Esophagus (tissue), 2 donors: Measurements from ENCODE around the gene BMPR1B. TPM values are rescaled to one million over a fixed set of nuclear protein-coding genes. Genes with fewer than 3 reads are reported as not detected.

Experiments used
- H3K27ac ChIP-seq, 2 donors: one replicate each; pipeline ENCODE4 v1.5.1; 2013; ENCODE audit warnings: low read depth in 2 of 2, mild to moderate bottlenecking in 2 of 2, inconsistent platforms in 1 of 2, low read length in 1 of 2, moderate library complexity in 1 of 2
- H3K27me3 ChIP-seq, 2 donors: one replicate each; pipeline ENCODE4 v1.6.1; 2013; ENCODE audit warnings: low read length in 2 of 2, control low read depth in 1 of 2, mild to moderate bottlenecking in 1 of 2; ENCODE audit not compliant: insufficient read depth in 2 of 2, control insufficient read depth in 1 of 2
- H3K36me3 ChIP-seq, 2 donors: one replicate each; pipeline ENCODE4 v1.6.1; 2013; ENCODE audit warnings: low read length in 1 of 2; ENCODE audit not compliant: control insufficient read depth in 2 of 2, insufficient read depth in 2 of 2
- H3K4me1 ChIP-seq, 2 donors: one replicate each; pipeline ENCODE4 v1.6.1; 2013; ENCODE audit warnings: low read length in 1 of 2; ENCODE audit not compliant: control insufficient read depth in 2 of 2, insufficient read depth in 2 of 2
- H3K4me3 ChIP-seq, 2 donors: one replicate each; pipeline ENCODE4 v1.5.1; 2013; ENCODE audit warnings: low read length in 2 of 2, mild to moderate bottlenecking in 2 of 2, low read depth in 1 of 2, moderate library complexity in 1 of 2
- H3K9me3 ChIP-seq, 2 donors: one replicate each; pipeline ENCODE4 v1.6.1; 2013; ENCODE audit warnings: mild to moderate bottlenecking in 2 of 2, low read depth in 1 of 2, low read length in 1 of 2, moderate library complexity in 1 of 2; ENCODE audit not compliant: control insufficient read depth in 2 of 2, insufficient read depth in 1 of 2
- WGBS, 2 donors: extraction: QIAGEN DNeasy Blood & Tissue Kit; methylation state at CpG; one replicate each; pipeline ENCODE4 v1.1.7; 2013; 5-methylcytosine and 5-hydroxymethylcytosine counted together
- polyA plus RNA-seq, 2 donors: library from polyadenylated mRNA; stranded (reverse); fragments of 200-250 nt; gene quantifications; one replicate each; pipeline ENCODE4 v1.2.3, GENCODE V29; 2013
- donor health status: healthy with polysubstance abuse.
- donor health status: Bipolar disorder and iron deficiency.

BMPR1B gene
- polyA plus RNA-seq, 2 donors, result 0.18 to 0.22 TPM

GRCh38 chr4:94944726-94945125 is 187.0 kb downstream of the BMPR1B start:
- no peaks in the 10 kb centered on the region for H3K4me1 ChIP-seq
- WGBS, 2 donors, result 77 to 82% methylated on average over 2 of the region's 2 CpGs

GRCh38 chr4:94947681-94948108 is 189.9 kb downstream of the BMPR1B start:
- WGBS, 2 donors, result 78 to 82% methylated on average over 4 of the region's 4 CpGs
- H3K4me3 ChIP-seq, result no peak overlapping the region

More at GRCh38 chr4:94944726-94945125, 187.0 kb downstream of the BMPR1B start:
- Histone ChIP-seq H3K36me3 (no peaks in the 10 kb centered on the region), H3K4me3 (no peak overlapping the region), H3K27ac (no peak overlapping the region), H3K9me3 (no peaks in the 10 kb centered on the region), H3K27me3 (no peaks in the 10 kb centered on the region)

GRCh38 chr4:94954251-94954650 is 196.5 kb downstream of the BMPR1B start:
- Histone ChIP-seq H3K9me3 (no peaks in the 10 kb centered on the region), H3K27me3 (no peaks in the 10 kb centered on the region), H3K4me3 (no peak overlapping the region), H3K4me1 (no peaks in the 10 kb centered on the region), H3K36me3 (no peaks in the 10 kb centered on the region), H3K27ac (no peak overlapping the region)
- WGBS, 2 donors, result 88 to 89% methylated on average over 2 of the region's 2 CpGs

More at GRCh38 chr4:94947681-94948108, 189.9 kb downstream of the BMPR1B start:
- H3K27me3 ChIP-seq, result no peaks in the 10 kb centered on the region
- no peaks in the 10 kb centered on the region for H3K36me3 ChIP-seq
- H3K9me3 ChIP-seq, result no peaks in the 10 kb centered on the region
- no peaks in the 10 kb centered on the region for H3K4me1 ChIP-seq
- no peak overlapping the region for H3K27ac ChIP-seq

GRCh38 chr4:94957030-94957429 is 199.3 kb downstream of the BMPR1B start:
- Histone ChIP-seq H3K9me3 (no peaks in the 10 kb centered on the region), H3K4me1 (no peaks in the 10 kb centered on the region), H3K4me3 (no peak overlapping the region), H3K27me3 (no peaks in the 10 kb centered on the region), H3K36me3 (no peaks in the 10 kb centered on the region), H3K27ac (no peak overlapping the region)
- 49 to 55% methylated on average over 3 of the region's 3 CpGs for WGBS, 2 donors

- Histone ChIP-seq H3K9me3 (no peaks in the 10 kb centered on the region), H3K36me3 (no peaks in the 10 kb centered on the region), H3K4me3 (no peak overlapping the region), H3K27me3 (no peaks in the 10 kb centered on the region), H3K27ac (no peak overlapping the region), H3K4me1 (no peaks in the 10 kb centered on the region)
- 88 to 94% methylated on average over 1 of the region's 1 CpG for WGBS, 2 donors
Observed at GRCh38 chr4:94959307-94959706, 201.6 kb downstream of the BMPR1B start.

- no peak overlapping the region for H3K4me3 ChIP-seq
- H3K9me3 ChIP-seq, result no peaks in the 10 kb centered on the region
- H3K36me3 ChIP-seq, result no peaks in the 10 kb centered on the region
- WGBS, 2 donors, result 85 to 88% methylated on average over 1 of the region's 1 CpG
- no peak overlapping the region for H3K27ac ChIP-seq
- no peaks in the 10 kb centered on the region for H3K4me1 ChIP-seq
- no peaks in the 10 kb centered on the region for H3K27me3 ChIP-seq
Observed at GRCh38 chr4:94960708-94961107, 203.0 kb downstream of the BMPR1B start.

GRCh38 chr4:94961420-94961819 is 203.7 kb downstream of the BMPR1B start:
- Histone ChIP-seq H3K4me3 (no peak overlapping the region), H3K36me3 (no peaks in the 10 kb centered on the region), H3K9me3 (no peaks in the 10 kb centered on the region), H3K27ac (no peak overlapping the region), H3K27me3 (no peaks in the 10 kb centered on the region), H3K4me1 (no peaks in the 10 kb centered on the region)
- 83 to 89% methylated on average over 2 of the region's 2 CpGs for WGBS, 2 donors

GRCh38 chr4:94962484-94962883 is 204.7 kb downstream of the BMPR1B start:
- Histone ChIP-seq H3K9me3 (no peaks in the 10 kb centered on the region), H3K4me1 (no peaks in the 10 kb centered on the region), H3K36me3 (no peaks in the 10 kb centered on the region), H3K4me3 (no peak overlapping the region), H3K27ac (no peak overlapping the region), H3K27me3 (no peaks in the 10 kb centered on the region)

- H3K9me3 ChIP-seq, result no peaks in the 10 kb centered on the region
- no peaks in the 10 kb centered on the region for H3K27me3 ChIP-seq
- H3K27ac ChIP-seq, result no peak overlapping the region
- H3K4me1 ChIP-seq, result no peaks in the 10 kb centered on the region
- no peak overlapping the region for H3K4me3 ChIP-seq
- no peaks in the 10 kb centered on the region for H3K36me3 ChIP-seq
Observed at GRCh38 chr4:94965852-94966251, 208.1 kb downstream of the BMPR1B start.

- Histone ChIP-seq H3K27ac (no peak overlapping the region), H3K4me3 (no peak overlapping the region), H3K36me3 (no peaks in the 10 kb centered on the region), H3K27me3 (no peaks in the 10 kb centered on the region), H3K4me1 (no peaks in the 10 kb centered on the region), H3K9me3 (no peaks in the 10 kb centered on the region)
- whole genome bisulfite sequencing, 2 donors, result 75 to 79% methylated on average over 4 of the region's 4 CpGs
Observed at GRCh38 chr4:94968493-94968892, 210.7 kb downstream of the BMPR1B start.
